ENCODE measurements around the gene CEBPB. TPM values are rescaled to one million over a fixed set of nuclear protein-coding genes. Genes with fewer than 3 reads are reported as not detected.

The CEBPB gene
- total RNA-seq: 100 to 1,000 TPM; 153 to 167 TPM

DNA sequence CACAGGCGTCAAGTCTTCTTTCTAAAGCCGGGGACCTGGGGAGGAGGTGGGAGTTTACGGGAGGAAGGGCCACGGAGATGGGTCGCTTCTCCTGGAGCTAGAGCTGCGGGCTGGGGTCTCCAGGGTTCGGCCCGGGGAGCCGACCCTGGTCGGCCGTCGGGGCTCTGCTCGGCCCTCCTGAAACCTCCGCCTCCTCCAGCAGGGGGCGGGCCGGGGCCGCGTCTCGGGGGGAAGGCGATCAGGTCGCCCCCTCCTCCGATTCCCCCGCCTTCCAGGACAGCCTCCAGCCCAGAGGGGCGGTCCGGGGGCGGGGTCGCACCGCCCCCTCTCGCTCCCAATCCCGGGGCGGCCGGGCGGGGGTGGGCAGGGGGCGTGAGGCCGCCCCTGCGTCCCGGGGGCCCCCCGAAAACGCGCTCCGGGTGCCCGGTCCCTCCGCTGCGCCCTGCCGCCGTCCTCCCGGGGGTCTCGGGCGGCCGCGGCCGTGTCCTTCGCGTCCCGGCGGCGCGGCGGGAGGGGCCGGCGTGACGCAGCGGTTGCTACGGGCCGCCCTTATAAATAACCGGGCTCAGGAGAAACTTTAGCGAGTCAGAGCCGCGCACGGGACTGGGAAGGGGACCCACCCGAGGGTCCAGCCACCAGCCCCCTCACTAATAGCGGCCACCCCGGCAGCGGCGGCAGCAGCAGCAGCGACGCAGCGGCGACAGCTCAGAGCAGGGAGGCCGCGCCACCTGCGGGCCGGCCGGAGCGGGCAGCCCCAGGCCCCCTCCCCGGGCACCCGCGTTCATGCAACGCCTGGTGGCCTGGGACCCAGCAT lies at the start of gene CEBPB:
TSS of gene CEBPB (plus strand) at position 580 of the 814 bp plus-strand sequence. CDS start at position 784, 204 bp downstream.
- Mint-ChIP-seq H3K9me3 (no peaks in the 10 kb centered on the region), H3K4me3 (peak within 1 kb of the TSS; percentile 96), H3K36me3 (peaks cover 12% of the 10 kb centered on the region), H3K4me1 (ENCODE audit: low read depth in 2 of 2) (peaks cover 30 to 48% of the 10 kb centered on the region in 2 donors), H3K27ac (peak within 1 kb of the TSS in 1 of 2 donors; percentile 96), H3K27me3 (peaks cover 7 to 9% of the 10 kb centered on the region in 2 donors)
- DNase-seq (ENCODE audit: low spot score) (peak; percentile 92), ATAC-seq (peak; percentile 80 to 84)

DNA sequence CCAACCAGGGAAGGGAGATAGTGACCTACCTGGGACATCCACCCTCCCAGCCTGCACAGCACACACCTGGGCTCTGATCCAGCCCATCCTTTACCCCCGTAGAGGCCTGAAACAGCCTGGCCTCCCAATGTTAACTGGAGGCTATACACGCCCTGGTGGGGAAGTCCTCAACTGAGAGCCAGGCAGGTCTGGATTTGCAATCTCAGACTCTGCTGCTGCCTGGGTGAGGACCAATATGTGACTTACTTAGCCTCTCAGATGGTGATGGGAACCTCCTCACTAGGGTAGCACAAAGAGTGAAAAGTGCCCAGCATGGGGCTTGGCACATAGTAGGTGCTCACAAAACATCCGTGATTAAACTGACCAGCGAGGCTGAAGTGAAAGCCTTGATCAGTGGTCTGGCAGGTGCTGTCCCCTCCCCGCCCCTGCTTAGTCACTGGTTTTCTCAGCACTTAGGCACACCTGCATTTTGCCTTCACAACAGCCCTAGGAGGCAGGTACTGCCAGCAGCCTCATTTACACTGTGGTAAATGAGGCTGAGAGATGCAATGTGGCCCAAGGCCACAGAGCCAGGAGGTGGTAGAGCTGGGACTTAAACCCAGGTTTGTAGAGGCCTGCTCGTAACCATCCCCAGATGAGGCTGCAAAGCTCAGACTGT lies 49.5 kb upstream of the CEBPB start:
- Mint-ChIP-seq H3K27me3 (no peaks in the 10 kb centered on the region), H3K9me3 (no peaks in the 10 kb centered on the region), H3K4me3 (no peak overlapping the region), H3K27ac (peak overlapping the region in 1 of 2 donors; percentile 3), H3K36me3 (peaks cover 4% of the 10 kb centered on the region), H3K4me1 (ENCODE audit: low read depth in 2 of 2) (peaks cover 16 to 41% of the 10 kb centered on the region in 2 donors)
- no peak for DNase-seq (ENCODE audit: low spot score)
- ATAC-seq: no peak

DNA sequence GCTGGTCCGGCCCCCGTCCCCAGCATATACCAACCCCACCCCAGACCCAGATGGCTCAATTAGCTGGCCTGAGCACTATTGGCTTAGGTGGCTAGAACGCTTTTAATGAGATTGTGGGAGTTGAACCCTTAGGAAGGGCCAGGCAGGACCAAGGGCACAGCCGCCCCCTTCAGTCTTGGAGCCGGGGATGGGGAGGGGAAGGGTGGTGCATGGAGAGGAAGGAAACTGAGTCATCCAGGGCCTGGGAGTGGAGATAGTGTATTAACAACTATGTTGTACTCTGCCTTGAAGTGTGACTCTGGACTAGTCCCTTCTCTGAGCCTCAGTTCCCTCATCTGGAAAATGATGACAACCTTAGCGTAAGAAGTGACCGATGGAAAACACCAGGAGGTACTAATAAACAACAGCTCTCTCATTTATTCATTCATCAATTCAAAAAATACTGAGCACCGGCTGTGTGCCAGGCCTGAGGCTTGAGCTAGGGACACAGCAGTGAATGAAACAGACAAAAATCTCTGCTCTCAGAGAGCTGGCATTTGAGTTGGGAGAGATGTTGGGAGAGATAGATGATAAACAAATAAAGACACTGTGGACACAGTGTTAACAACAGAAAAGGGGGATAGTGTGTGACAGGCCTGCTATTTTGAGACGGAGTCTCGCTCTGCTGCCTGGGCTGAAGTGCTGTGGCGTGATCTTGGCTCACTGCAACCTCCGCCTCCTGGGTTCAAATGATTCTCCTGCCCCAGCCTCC lies 48.6 kb upstream of the CEBPB start:
- no peak for DNase-seq (ENCODE audit: low spot score)
- ATAC-seq: no peak
- Mint-ChIP-seq H3K36me3 (peaks cover 4% of the 10 kb centered on the region), H3K4me3 (no peak overlapping the region), H3K27ac (peak overlapping the region; percentile 55 to 74), H3K9me3 (no peaks in the 10 kb centered on the region), H3K4me1 (ENCODE audit: low read depth in 2 of 2) (peaks cover 24 to 49% of the 10 kb centered on the region in 2 donors), H3K27me3 (no peaks in the 10 kb centered on the region)

DNA sequence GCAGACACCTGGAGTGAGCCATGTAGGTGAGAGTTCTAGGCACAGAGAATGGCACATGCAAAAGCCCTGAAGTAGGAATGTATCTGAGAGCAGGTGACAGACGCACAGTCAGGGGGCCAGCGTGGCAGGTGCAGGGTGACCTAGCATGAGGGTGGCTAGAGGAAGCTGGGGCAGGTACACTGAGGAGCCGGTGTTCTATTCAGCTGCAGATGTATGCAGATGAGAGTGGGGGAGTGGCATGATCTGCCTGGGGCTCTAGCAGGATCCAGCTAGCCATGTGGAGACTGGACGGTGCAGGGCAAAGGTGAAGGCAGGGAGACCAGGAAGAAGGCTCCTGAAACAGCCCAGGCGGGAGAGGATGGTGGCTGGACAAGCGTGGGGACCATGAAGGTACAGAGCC lies 47.8 kb upstream of the CEBPB start:
- H3K27ac Mint-ChIP-seq: peak overlapping the region in 1 of 2 donors; percentile 85
- H3K9me3 Mint-ChIP-seq: no peaks in the 10 kb centered on the region
- H3K4me1 Mint-ChIP-seq (ENCODE audit: low read depth in 2 of 2): peaks cover 33 to 51% of the 10 kb centered on the region in 2 donors

DNA sequence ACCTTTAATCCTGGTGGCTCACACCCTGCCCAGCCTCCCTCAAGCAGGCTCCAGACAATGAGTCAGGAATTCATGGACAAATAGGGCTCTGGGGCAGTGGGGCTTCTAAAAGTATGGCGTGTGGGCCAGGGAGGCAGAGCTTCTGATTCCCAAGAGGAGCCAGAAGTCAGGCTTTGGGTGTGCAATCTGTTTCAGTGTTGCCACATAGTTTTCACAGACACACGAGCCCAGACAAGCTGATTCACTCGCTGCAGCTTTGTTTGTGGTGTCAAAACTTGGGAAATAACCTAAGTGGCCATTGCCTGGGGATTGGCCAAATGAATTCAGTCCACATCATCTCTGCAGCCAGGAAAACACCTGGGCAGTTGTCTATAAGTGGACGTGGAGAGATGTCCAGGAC lies 46.3 kb upstream of the CEBPB start:
- H3K9me3 Mint-ChIP-seq: no peaks in the 10 kb centered on the region
- DNase-seq (ENCODE audit: low spot score): no peak
- no peaks in the 10 kb centered on the region for H3K27me3 Mint-ChIP-seq
- peak overlapping the region; percentile 41 to 85 for H3K27ac Mint-ChIP-seq
- peaks cover 46 to 61% of the 10 kb centered on the region in 2 donors for H3K4me1 Mint-ChIP-seq (ENCODE audit: low read depth in 2 of 2)
- no peak overlapping the region for H3K4me3 Mint-ChIP-seq
- ATAC-seq: peak; percentile 15 to 70
- peaks cover 4% of the 10 kb centered on the region for H3K36me3 Mint-ChIP-seq

More for the DNA sequence above, 47.8 kb upstream of the CEBPB start:
- H3K36me3 Mint-ChIP-seq: peaks cover 4% of the 10 kb centered on the region
- no peak for ATAC-seq
- no peaks in the 10 kb centered on the region for H3K27me3 Mint-ChIP-seq
- no peak overlapping the region for H3K4me3 Mint-ChIP-seq
- DNase-seq (ENCODE audit: low spot score): no peak

DNA sequence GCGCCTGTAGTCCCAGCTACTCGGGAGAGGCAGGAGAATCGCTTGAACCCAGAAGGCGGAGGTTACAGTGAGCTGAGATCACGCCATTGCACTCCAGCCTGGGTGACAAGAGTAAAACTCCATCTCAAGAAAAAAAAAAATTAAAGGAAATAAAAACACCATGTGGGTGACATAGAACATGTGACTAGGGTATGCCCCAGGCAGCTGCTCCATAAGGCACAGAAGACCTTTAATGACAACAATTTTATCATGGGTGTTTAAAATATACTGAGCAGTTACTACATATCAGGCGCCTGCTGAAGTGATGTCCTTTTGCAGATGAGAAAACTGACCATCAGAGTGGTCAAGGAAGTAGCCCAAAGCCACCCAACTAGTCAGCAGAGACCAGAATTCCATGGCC lies 45.1 kb upstream of the CEBPB start:
- Mint-ChIP-seq H3K4me3 (no peak overlapping the region), H3K4me1 (ENCODE audit: low read depth in 2 of 2) (peaks cover 52 to 56% of the 10 kb centered on the region in 2 donors), H3K9me3 (no peaks in the 10 kb centered on the region), H3K36me3 (peaks cover 4% of the 10 kb centered on the region), H3K27me3 (no peaks in the 10 kb centered on the region), H3K27ac (peak overlapping the region; percentile 92 to 98)
- no peak for DNase-seq (ENCODE audit: low spot score)
- ATAC-seq: no peak

DNA sequence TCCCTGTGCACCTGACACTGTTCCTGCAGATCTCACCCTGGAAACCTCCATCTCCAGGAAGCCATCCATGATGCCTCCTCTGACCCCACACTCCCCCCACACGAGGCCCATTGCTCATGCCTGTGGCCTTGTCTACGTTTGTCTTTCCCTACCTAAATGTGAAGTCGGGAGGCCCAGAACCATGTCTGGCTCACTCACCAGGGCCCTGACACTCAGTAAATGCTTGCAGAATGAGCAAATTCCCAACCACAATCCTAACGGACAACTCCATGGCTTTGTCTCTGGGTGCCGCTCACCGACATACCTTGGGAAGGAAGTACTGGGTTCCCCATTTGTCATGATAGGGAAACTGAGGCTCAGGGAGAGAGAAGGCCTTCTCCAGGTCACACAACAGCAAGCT lies 44.4 kb upstream of the CEBPB start:
- peak overlapping the region; percentile 77 for H3K4me3 Mint-ChIP-seq
- peak overlapping the region; percentile 92 to 98 for H3K27ac Mint-ChIP-seq
- no peaks in the 10 kb centered on the region for H3K27me3 Mint-ChIP-seq
- H3K4me1 Mint-ChIP-seq (ENCODE audit: low read depth in 2 of 2): peaks cover 58 to 61% of the 10 kb centered on the region in 2 donors
- H3K36me3 Mint-ChIP-seq: peaks cover 4% of the 10 kb centered on the region
- ATAC-seq (no peak), DNase-seq (ENCODE audit: low spot score) (peak; percentile 8)
- H3K9me3 Mint-ChIP-seq: no peaks in the 10 kb centered on the region

DNA sequence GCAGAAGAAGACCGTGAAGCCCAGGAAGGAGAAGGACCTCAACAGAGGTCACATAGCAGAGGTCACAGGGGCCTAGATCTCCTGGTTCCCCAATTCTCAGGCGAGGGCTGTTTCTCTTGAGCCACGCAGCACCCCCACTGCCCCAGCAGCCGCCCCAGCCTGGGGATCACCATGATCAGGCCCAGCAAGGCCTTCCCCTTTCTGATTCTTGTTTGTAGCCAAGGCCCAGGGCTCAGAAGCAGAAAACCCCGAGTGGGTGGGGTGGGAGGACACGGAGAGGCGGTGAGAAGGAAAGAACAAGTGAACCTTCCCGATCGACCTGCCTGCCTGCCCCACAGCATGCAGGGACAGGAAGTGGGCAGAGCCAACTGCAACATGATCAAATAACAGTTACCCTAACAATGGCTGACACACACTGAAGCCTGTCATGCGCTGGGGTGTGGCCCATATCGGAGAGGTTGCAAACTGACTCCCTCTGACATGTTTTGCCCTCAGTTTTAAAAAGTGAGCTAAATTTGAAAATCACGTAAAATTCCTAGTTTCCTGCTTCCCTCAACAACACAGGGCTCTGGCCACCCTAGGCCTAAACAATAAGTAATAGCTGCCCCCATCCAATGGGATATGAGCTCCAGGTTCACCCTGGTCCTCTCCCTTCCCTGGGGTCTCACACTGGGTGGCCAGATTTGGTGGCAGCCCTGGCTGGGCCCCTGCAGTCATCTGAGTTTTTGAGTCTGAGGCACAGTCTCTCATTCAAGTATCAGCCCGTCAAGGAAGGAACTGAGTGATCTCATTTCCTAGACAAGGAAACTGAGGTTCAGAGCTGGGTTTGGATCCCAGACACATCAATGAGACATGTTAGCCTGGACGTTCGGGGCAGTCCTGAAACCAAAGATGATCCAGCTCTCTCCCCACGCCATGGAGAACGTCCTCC lies 43.6 kb upstream of the CEBPB start:
- Mint-ChIP-seq H3K36me3 (peaks cover 3% of the 10 kb centered on the region), H3K4me1 (ENCODE audit: low read depth in 2 of 2) (peaks cover 64 to 65% of the 10 kb centered on the region in 2 donors), H3K27me3 (no peaks in the 10 kb centered on the region), H3K27ac (peak overlapping the region; percentile 92 to 98), H3K4me3 (peak overlapping the region; percentile 77), H3K9me3 (no peaks in the 10 kb centered on the region)
- DNase-seq (ENCODE audit: low spot score) (peak; percentile 87), ATAC-seq (peak; percentile 91 to 95)

DNA sequence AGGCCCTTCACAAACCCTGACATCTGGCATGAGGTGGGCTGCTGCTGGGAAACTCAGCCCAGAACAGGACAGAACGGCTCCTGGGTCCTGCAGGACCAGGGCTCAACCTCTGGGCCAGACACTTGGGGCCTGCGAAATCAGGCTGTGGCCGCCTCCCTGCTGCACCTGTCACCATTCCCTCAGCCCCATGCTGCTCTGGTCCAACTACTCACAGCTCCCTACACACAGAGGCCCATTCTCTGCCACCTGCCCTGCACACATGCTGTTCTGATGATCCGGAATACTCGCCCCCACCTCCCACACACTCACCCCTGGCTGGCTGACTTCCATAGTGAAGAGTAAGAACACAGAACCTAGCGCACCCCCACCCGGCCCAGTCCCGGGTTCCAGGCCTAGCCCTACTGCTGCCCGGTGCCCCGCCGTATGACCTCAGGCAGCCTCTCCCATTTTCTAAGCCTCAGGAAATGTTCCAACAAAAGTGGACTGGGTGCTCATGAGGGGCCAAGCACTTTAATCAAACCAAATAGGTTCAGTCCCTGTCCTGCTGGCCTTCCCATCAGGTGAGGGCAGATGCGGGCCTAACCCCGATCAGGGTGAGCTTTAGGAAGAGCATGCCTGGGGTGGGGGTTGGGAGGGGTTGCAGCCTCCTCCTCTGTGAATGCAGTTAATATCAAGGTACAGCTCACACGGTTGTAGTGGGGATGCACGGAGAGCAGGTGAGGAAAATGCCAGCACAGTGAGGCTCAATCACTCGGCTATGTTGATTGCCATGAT lies 41.0 kb upstream of the CEBPB start:
- DNase-seq (ENCODE audit: low spot score) (no peak), ATAC-seq (no peak)
- Mint-ChIP-seq H3K27me3 (no peaks in the 10 kb centered on the region), H3K36me3 (no peaks in the 10 kb centered on the region), H3K4me3 (no peak overlapping the region), H3K9me3 (no peaks in the 10 kb centered on the region), H3K4me1 (ENCODE audit: low read depth in 2 of 2) (peaks cover 64 to 74% of the 10 kb centered on the region in 2 donors), H3K27ac (peak overlapping the region in 1 of 2 donors; percentile 92)

DNA sequence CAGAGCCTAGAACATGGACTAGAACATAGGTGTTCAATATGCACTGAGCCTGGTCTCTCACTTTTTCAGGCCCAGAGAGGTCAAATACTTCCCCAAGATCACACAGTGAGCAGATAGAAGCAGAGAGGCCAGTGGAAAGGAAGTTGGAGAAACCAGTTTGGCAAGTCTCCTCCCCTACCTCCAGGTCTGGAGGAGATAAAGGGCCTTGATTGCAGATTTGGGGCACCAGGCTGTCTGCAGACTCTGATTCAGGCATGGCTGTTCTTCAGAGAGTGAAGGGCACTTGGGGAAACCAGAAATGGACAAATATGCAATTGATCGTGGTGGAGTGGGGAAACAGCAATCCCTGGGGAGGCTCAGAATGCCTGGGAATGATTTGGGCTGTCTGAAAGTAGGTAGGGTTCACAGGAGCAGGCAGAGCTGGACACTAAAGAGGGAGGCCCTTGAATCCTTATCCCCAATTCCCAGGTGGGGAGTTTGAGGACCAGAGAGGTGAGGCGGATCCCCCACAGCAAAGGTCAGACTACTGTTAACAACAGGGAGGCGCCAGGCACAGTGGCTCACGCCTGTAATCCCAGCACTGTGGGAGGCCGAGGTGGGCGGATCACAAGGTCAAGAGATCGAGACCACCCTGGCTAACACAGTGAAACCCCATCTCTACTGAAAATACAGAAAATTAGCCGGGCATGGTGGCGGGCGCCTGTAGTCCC lies 39.4 kb upstream of the CEBPB start:
- Mint-ChIP-seq H3K27ac (peak overlapping the region; percentile 76 to 92), H3K36me3 (no peaks in the 10 kb centered on the region), H3K4me3 (peak overlapping the region; percentile 91), H3K9me3 (no peaks in the 10 kb centered on the region), H3K4me1 (ENCODE audit: low read depth in 2 of 2) (peaks cover 60 to 69% of the 10 kb centered on the region in 2 donors), H3K27me3 (no peaks in the 10 kb centered on the region)
- ATAC-seq (no peak), DNase-seq (ENCODE audit: low spot score) (no peak)

DNA sequence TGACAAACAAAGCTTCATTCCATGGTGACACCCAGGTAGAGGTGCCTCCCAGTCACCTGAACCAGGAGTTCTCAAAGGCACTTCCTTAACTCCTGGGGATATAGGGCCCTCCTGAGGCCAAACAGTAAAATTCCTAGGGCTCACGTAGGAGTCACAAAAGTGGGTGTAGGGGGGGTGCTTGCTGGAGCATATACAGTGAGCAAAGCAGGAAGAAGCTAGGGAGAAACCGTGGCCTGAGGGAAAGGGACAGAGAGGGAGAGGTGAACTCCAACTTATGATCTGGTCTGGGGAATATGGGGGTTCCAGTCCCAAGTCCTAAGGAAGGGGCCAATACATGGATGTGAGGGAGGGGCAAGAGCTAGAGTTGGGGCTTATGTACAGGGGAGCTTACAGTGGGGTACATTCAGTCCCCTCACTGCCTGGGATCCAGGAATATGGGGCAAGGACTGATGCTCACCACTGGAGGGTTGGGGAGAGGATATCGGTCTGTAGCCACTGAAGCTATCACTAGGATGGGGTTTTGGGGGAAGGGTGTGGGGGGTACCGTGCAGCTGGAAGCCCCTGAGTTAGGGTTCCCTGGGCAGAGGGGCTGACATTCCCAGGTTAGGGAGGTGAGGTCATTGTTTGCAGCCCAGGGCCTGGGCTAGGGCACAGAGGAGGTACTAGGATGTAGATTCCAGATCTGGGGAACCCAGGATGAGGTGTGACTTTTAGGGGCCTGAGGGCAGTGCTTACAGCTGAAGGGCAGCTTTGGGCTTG lies 38.1 kb upstream of the CEBPB start:
- Mint-ChIP-seq H3K4me3 (peak overlapping the region; percentile 91), H3K27me3 (no peaks in the 10 kb centered on the region), H3K4me1 (ENCODE audit: low read depth in 2 of 2) (peaks cover 46 to 55% of the 10 kb centered on the region in 2 donors)

More for the DNA sequence above, 38.1 kb upstream of the CEBPB start:
- ATAC-seq (no peak), DNase-seq (ENCODE audit: low spot score) (no peak)
- H3K36me3 Mint-ChIP-seq: no peaks in the 10 kb centered on the region
- H3K27ac Mint-ChIP-seq: peak overlapping the region; percentile 76 to 92
- no peaks in the 10 kb centered on the region for H3K9me3 Mint-ChIP-seq
